NCI-H2171 (cell line): ENCODE data around the gene CABYR.

ENCODE experiments used
- DNase-seq: peaks from one replicate; lab custom pipeline; 2025; lab: John Stamatoyannopoulos, UW

The CABYR gene

GRCh38 chr18:24138789-24139616 lies at the start of gene CABYR:
TSS of gene CABYR (plus strand) at chr18:24139062. CDS start at chr18:24143115, 4,053 bp downstream.
- peak; percentile 83 for DNase-seq

- DNase-seq: no peak
Measured at GRCh38 chr18:24089076-24089475, 49.8 kb upstream of the CABYR start.

- DNase-seq: no peak
Measured at GRCh38 chr18:24089515-24090337, 49.1 kb upstream of the CABYR start.

GRCh38 chr18:24090876-24091275 lies 48.0 kb upstream of the CABYR start:
- DNase-seq: no peak

GRCh38 chr18:24094561-24094960 lies 44.3 kb upstream of the CABYR start:
- DNase-seq: no peak

GRCh38 chr18:24095976-24096375 lies 42.9 kb upstream of the CABYR start:
- no peak for DNase-seq

GRCh38 chr18:24103320-24104021 lies 35.4 kb upstream of the CABYR start:
- no peak for DNase-seq

GRCh38 chr18:24104486-24104885 lies 34.4 kb upstream of the CABYR start:
- no peak for DNase-seq

- DNase-seq: no peak
Measured at GRCh38 chr18:24108641-24109040, 30.2 kb upstream of the CABYR start.

GRCh38 chr18:24111936-24112335 lies 26.9 kb upstream of the CABYR start:
- no peak for DNase-seq

GRCh38 chr18:24112464-24112863 lies 26.4 kb upstream of the CABYR start:
- no peak for DNase-seq

- no peak for DNase-seq
Measured at GRCh38 chr18:24112874-24113615, 25.8 kb upstream of the CABYR start.

- no peak for DNase-seq
Measured at GRCh38 chr18:24114924-24115549, 23.8 kb upstream of the CABYR start.

GRCh38 chr18:24115628-24116027 lies 23.2 kb upstream of the CABYR start:
- no peak for DNase-seq

GRCh38 chr18:24118750-24119577 lies 19.9 kb upstream of the CABYR start:
- DNase-seq: peak; percentile 69

GRCh38 chr18:24120676-24121075 lies 18.2 kb upstream of the CABYR start:
- no peak for DNase-seq

- no peak for DNase-seq
Measured at GRCh38 chr18:24121625-24122024, 17.2 kb upstream of the CABYR start.

GRCh38 chr18:24126155-24126961 lies 12.5 kb upstream of the CABYR start:
- peak; percentile 6 for DNase-seq

- no peak for DNase-seq
Measured at GRCh38 chr18:24127735-24128134, 11.1 kb upstream of the CABYR start.

- DNase-seq: no peak
Measured at GRCh38 chr18:24128700-24129099, 10.2 kb upstream of the CABYR start.
